Measurements from ENCODE around the gene SERPINA9.
"Not testable (repeated sequence)": the region's sequence is repeated elsewhere in the genome, so short reads cannot be mapped to it uniquely, and the experiment has no call there.

SERPINA9 gene

GRCh38 chr14:94517641-94518257 lies 41.8 kb upstream of the SERPINA9 start:
- no peaks in the 10 kb centered on the region for H3K9me3 ChIP-seq
- no peaks in the 10 kb centered on the region for H3K4me1 ChIP-seq
- no peak overlapping the region for H3K4me3 ChIP-seq (ENCODE audit: low read depth, low read length)
- H3K36me3 ChIP-seq = no peaks in the 10 kb centered on the region
- TF ChIP-seq, protein P1, sequence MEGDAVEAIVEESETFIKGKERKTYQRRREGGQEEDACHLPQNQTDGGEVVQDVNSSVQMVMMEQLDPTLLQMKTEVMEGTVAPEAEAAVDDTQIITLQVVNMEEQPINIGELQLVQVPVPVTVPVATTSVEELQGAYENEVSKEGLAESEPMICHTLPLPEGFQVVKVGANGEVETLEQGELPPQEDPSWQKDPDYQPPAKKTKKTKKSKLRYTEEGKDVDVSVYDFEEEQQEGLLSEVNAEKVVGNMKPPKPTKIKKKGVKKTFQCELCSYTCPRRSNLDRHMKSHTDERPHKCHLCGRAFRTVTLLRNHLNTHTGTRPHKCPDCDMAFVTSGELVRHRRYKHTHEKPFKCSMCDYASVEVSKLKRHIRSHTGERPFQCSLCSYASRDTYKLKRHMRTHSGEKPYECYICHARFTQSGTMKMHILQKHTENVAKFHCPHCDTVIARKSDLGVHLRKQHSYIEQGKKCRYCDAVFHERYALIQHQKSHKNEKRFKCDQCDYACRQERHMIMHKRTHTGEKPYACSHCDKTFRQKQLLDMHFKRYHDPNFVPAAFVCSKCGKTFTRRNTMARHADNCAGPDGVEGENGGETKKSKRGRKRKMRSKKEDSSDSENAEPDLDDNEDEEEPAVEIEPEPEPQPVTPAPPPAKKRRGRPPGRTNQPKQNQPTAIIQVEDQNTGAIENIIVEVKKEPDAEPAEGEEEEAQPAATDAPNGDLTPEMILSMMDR (IDR thresholded peaks at IDR 0.05; ENCODE audit: low read depth, low read length) = no peak
- DNase-seq = no peak
- H3K27me3 ChIP-seq = peaks cover 2% of the 10 kb centered on the region; the same call in 1 of the 2 replicates

- Histone ChIP-seq H3K27me3 (peaks cover 3% of the 10 kb centered on the region; the same call in 1 of the 2 replicates), H3K36me3 (no peaks in the 10 kb centered on the region), H3K9me3 (no peaks in the 10 kb centered on the region), H3K4me3 (ENCODE audit: low read depth, low read length) (no peak overlapping the region), H3K4me1 (no peaks in the 10 kb centered on the region)
- TF ChIP-seq, protein P1 (IDR thresholded peaks at IDR 0.05; ENCODE audit: low read depth, low read length) = no peak
- no peak for DNase-seq
Measured at GRCh38 chr14:94517248-94517640, 41.2 kb upstream of the SERPINA9 start.

- Histone ChIP-seq H3K27me3 (peaks cover 3% of the 10 kb centered on the region; the same call in 1 of the 2 replicates), H3K9me3 (no peaks in the 10 kb centered on the region), H3K4me1 (no peaks in the 10 kb centered on the region), H3K4me3 (ENCODE audit: low read depth, low read length) (no peak overlapping the region), H3K36me3 (no peaks in the 10 kb centered on the region)
- no peak for DNase-seq
- TF ChIP-seq, protein P1 (IDR thresholded peaks at IDR 0.05; ENCODE audit: low read depth, low read length) = no peak
Measured at GRCh38 chr14:94515856-94516255, 39.9 kb upstream of the SERPINA9 start.

DNA sequence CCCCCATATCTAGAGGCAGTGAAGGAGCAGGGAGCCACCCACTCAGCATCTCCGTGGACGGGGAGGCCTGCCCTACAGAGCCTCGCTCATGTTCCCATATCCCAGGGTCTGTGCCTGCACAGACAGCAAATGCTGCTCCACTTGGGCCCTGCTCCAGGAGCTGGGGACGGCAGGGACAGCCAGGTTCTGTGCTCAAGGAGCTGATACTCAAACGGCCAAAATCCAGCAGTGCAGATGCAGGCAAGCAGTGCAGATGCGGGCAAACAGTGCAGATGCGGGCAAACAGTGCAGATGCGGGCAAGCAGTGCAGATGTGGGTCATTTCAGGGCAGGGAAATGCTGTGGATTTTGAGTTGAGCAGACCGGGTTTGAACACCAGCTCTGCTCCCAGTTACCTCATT lies 39.4 kb upstream of the SERPINA9 start:
- DNase-seq = no peak
- Histone ChIP-seq H3K4me3 (ENCODE audit: low read depth, low read length) (no peak overlapping the region), H3K4me1 (no peaks in the 10 kb centered on the region), H3K27me3 (peaks cover 3% of the 10 kb centered on the region; the same call in 1 of the 2 replicates), H3K36me3 (no peaks in the 10 kb centered on the region), H3K9me3 (no peaks in the 10 kb centered on the region)
- TF ChIP-seq, protein P1 (IDR thresholded peaks at IDR 0.05; ENCODE audit: low read depth, low read length) = no peak

GRCh38 chr14:94514351-94514750 lies 38.4 kb upstream of the SERPINA9 start:
- Histone ChIP-seq H3K36me3 (no peaks in the 10 kb centered on the region), H3K4me3 (ENCODE audit: low read depth, low read length) (no peak overlapping the region), H3K27me3 (peaks cover 3% of the 10 kb centered on the region; the same call in 1 of the 2 replicates), H3K4me1 (no peaks in the 10 kb centered on the region), H3K9me3 (no peaks in the 10 kb centered on the region)
- TF ChIP-seq, protein P1 (IDR thresholded peaks at IDR 0.05; ENCODE audit: low read depth, low read length) = no peak
- no peak for DNase-seq

DNA sequence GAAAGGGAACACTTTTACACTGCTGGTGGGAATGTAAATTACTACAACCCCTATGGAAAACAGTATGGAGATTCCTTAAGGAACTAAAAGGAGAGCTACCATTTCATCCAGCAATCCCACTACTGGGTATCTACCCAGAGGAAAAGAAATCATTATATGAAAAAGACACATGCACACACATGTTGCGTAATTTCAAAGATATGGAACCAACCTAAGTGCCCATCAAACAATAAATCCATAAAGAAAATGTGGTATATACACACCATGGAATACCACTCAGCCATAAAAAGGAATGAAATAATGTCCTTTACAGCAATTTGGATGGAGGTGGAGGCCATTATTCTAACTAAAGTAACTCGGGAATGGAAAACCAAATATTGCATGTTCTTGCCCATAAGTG lies 34.5 kb upstream of the SERPINA9 start:
- H3K4me3 ChIP-seq (ENCODE audit: low read depth, low read length); H3K27me3 ChIP-seq; DNase-seq; H3K9me3 ChIP-seq; H3K36me3 ChIP-seq; H3K4me1 ChIP-seq: not testable (repeated sequence)
